PC-3 (cell line): ENCODE results near the gene C15orf62. TPM values are rescaled to one million over a fixed set of nuclear protein-coding genes. Genes with fewer than 3 reads are reported as not detected.
A peak's percentile ranks its signal among the peaks of the same experiment; 100 is the strongest.

Experiments
- ATAC-seq: fragments of 200-7000 bp; cut with Tn5 transposase; 2 replicates; pipeline ENCODE4 v1.9.1; 2020; ENCODE audit warnings: mild to moderate bottlenecking, moderate library complexity
- BruUV-seq: library from RNA; stranded (reverse); fragments of 400-500 nt; replicated peaks from 2 replicates; lab custom pipeline; 2021; lab: Mats Ljungman, UMichigan
- CTCF ChIA-PET: fragments of 300-600 bp; sonication (Branson Sonifier 250); formaldehyde crosslinking; loops from one replicate; lab custom pipeline; 2022; ENCODE audit warnings: antibody characterized with exemption; lab: Charles Lee
- POLR2A ChIA-PET: fragments of 300-600 bp; sonication (Branson Sonifier 250); formaldehyde crosslinking; loops from one replicate; lab custom pipeline; 2022; ENCODE audit warnings: antibody characterized with exemption; ENCODE audit not compliant: unreplicated experiment; lab: Charles Lee
- DNase-seq: peaks from one replicate; pipeline ENCODE4 v3.0.0-alpha.2; 2015
- H2AFZ ChIP-seq: fragments of 300-600 bp; sonication (generic); 2 replicates; pipeline ENCODE4 v1.6.0; 2016; ENCODE audit warnings: antibody characterized with exemption, low read length
- H3F3A ChIP-seq: fragments of 300-600 bp; sonication (generic); one replicate; pipeline ENCODE4 v1.6.0; 2017; ENCODE audit warnings: antibody characterized with exemption, low read length, control low read depth, mild to moderate bottlenecking; ENCODE audit not compliant: unreplicated experiment
- H3K27ac ChIP-seq: fragments of 300-600 bp; sonication (generic); 2 replicates; pipeline ENCODE4 v1.5.1; 2016; ENCODE audit warnings: mild to moderate bottlenecking, low read length
- H3K27me3 ChIP-seq: fragments of 300-600 bp; sonication (generic); 2 replicates; pipeline ENCODE4 v1.6.1; 2016; ENCODE audit warnings: low read length, mixed read lengths
- H3K36me3 ChIP-seq: fragments of 300-600 bp; sonication (generic); 2 replicates; pipeline ENCODE4 v1.6.1; 2016; ENCODE audit warnings: low read depth, mixed run types, low read length, mixed read lengths
- H3K4me1 ChIP-seq: fragments of 300-600 bp; sonication (generic); 2 replicates; pipeline ENCODE4 v1.5.1; 2016; ENCODE audit warnings: low read length; ENCODE audit not compliant: insufficient read depth
- H3K4me2 ChIP-seq: fragments of 300-600 bp; sonication (generic); 2 replicates; pipeline ENCODE4 v1.6.0; 2016; ENCODE audit warnings: low read length
- H3K4me3 ChIP-seq: fragments of 300-600 bp; sonication (generic); 2 replicates; pipeline ENCODE4 v1.5.1; 2016; ENCODE audit warnings: mild to moderate bottlenecking, low read length, mixed read lengths
- H3K79me2 ChIP-seq: fragments of 300-600 bp; sonication (generic); 2 replicates; pipeline ENCODE4 v1.6.1; 2017; ENCODE audit warnings: low read length, mixed read lengths
- H3K9ac ChIP-seq: fragments of 300-600 bp; sonication (generic); 2 replicates; pipeline ENCODE4 v1.6.0; 2016; ENCODE audit warnings: mild to moderate bottlenecking, low read length
- H3K9me2 ChIP-seq: fragments of 300-600 bp; sonication (generic); replicated peaks from 2 replicates; pipeline ENCODE4 v1.6.1; 2016; ENCODE audit warnings: mixed run types, low read length, mixed read lengths
- H3K9me3 ChIP-seq: fragments of 300-600 bp; sonication (generic); 2 replicates; pipeline ENCODE4 v1.6.1; 2016; ENCODE audit warnings: low read length, mixed read lengths
- H4K20me1 ChIP-seq: fragments of 300-600 bp; sonication (generic); 2 replicates; pipeline ENCODE4 v1.6.1; 2016; ENCODE audit warnings: low read length, mixed read lengths
- CTCF ChIP-seq: fragments of 300-600 bp; sonication (generic); conservative IDR thresholded peaks from 2 replicates; pipeline ENCODE4 v1.5.1; 2017; ENCODE audit warnings: antibody characterized with exemption, low read depth, mild to moderate bottlenecking, low read length
- EZH2 ChIP-seq: fragments of 300-600 bp; sonication (generic); IDR thresholded peaks from one replicate; pipeline ENCODE4 v1.6.1; 2017; ENCODE audit warnings: antibody characterized with exemption, mild to moderate bottlenecking, low read length; ENCODE audit not compliant: unreplicated experiment
- EZH2phosphoT487 ChIP-seq: fragments of 300-600 bp; sonication (generic); IDR thresholded peaks from 2 replicates; pipeline ENCODE4 v1.6.1; 2018; ENCODE audit warnings: mild to moderate bottlenecking, antibody characterized with exemption, low read length, borderline replicate concordance
- intact Hi-C: fragments of 100-400 bp; cut with micrococcal nuclease; formaldehyde crosslinking; loops from 2 replicates; pipeline ENCODE4 v1.9.0; 2023
- total RNA-seq: library from RNA; depleted of rRNA; stranded (reverse); fragments of >200 nt; gene quantifications from 2 replicates; pipeline ENCODE4 v1.2.3, GENCODE V29; 2014

The C15orf62 gene
- total RNA-seq, 1 experiment from 2014 or later, result 1.5 TPM

GRCh38 chr15:40796512-40796911, 26.7 kb downstream of the C15orf62 start:
- ChIA-PET POLR2A (interaction anchor here (0.7 kb wide), 1 partner anchor 30 kb away, joined by 3 read pairs; no protein-coding TSS in a partner anchor), CTCF (no interaction called here)
- Histone ChIP-seq H3K4me1 (peaks cover 23% of the 10 kb centered on the region), H3K27me3 (no peaks in the 10 kb centered on the region), H3K36me3 (0 out of 2 replicates have a peak, but pooled peaks cover 3% of the 10 kb centered on the region), H4K20me1 (no peaks in the 10 kb centered on the region), H3K9me2 (no peaks in the 10 kb centered on the region), H3K79me2 (peaks cover 41% of the 10 kb centered on the region), H3K9ac (no peak overlapping the region), H3K4me2 (no peak overlapping the region), H3F3A (no peaks in the 10 kb centered on the region), H3K27ac (0 out of 2 replicates have a peak overlapping the region, but pooled peaks have one; percentile 2), H3K4me3 (no peak overlapping the region), H3K9me3 (no peaks in the 10 kb centered on the region), H2AFZ (no peak overlapping the region)
- TF ChIP-seq EZH2, result no peak
- no peak for TF ChIP-seq CTCF
- no peak for TF ChIP-seq EZH2phosphoT487
- ATAC-seq (no peak), DNase-seq (no peak)
- intact Hi-C loops, result no loop called here
- BruUV-seq, result no TSS peak

GRCh38 chr15:40799523-40799922, 29.7 kb downstream of the C15orf62 start:
- Histone ChIP-seq H3K79me2 (peaks cover 39% of the 10 kb centered on the region), H3K9me3 (no peaks in the 10 kb centered on the region), H2AFZ (no peak overlapping the region), H3K9me2 (no peaks in the 10 kb centered on the region), H3K36me3 (0 out of 2 replicates have a peak, but pooled peaks cover 3% of the 10 kb centered on the region), H3F3A (no peaks in the 10 kb centered on the region), H3K4me3 (no peak overlapping the region), H3K4me2 (no peak overlapping the region), H3K27me3 (no peaks in the 10 kb centered on the region), H3K4me1 (no peaks in the 10 kb centered on the region; the same call in 1 of the 2 replicates), H3K9ac (no peak overlapping the region), H3K27ac (no peak overlapping the region), H4K20me1 (no peaks in the 10 kb centered on the region)
- intact Hi-C loops, result no loop called here
- ATAC-seq (peak; percentile 29), DNase-seq (no peak)
- POLR2A ChIA-PET, result interaction anchor here (0.7 kb wide), 1 partner anchor 56 kb away, joined by 3 read pairs; no protein-coding TSS in a partner anchor
- BruUV-seq, result no TSS peak
- CTCF ChIA-PET, result no interaction called here
- no peak for TF ChIP-seq CTCF
- TF ChIP-seq EZH2, result no peak
- no peak for TF ChIP-seq EZH2phosphoT487

GRCh38 chr15:40803076-40803475, 33.3 kb downstream of the C15orf62 start:
- Histone ChIP-seq H3K4me1 (peaks cover 7% of the 10 kb centered on the region), H3K9me2 (no peaks in the 10 kb centered on the region), H3K9ac (no peak overlapping the region), H3F3A (no peaks in the 10 kb centered on the region), H3K27me3 (no peaks in the 10 kb centered on the region), H3K9me3 (no peaks in the 10 kb centered on the region), H3K79me2 (peaks cover 42% of the 10 kb centered on the region), H3K27ac (no peak overlapping the region), H2AFZ (no peak overlapping the region), H3K4me3 (no peak overlapping the region), H3K4me2 (no peak overlapping the region), H3K36me3 (0 out of 2 replicates have a peak, but pooled peaks cover 3% of the 10 kb centered on the region), H4K20me1 (no peaks in the 10 kb centered on the region)
- intact Hi-C loops, result no loop called here
- ATAC-seq (no peak), DNase-seq (no peak)
- ChIA-PET CTCF (no interaction called here), POLR2A (no interaction called here)
- TF ChIP-seq CTCF (no peak), EZH2phosphoT487 (no peak), EZH2 (no peak)
- no TSS peak for BruUV-seq
